ENCODE data around the gene TGIF1. TPM values are rescaled to one million over a fixed set of nuclear protein-coding genes. Genes with fewer than 3 reads are reported as not detected.
A peak's percentile ranks its signal among the peaks of the same experiment; 100 is the strongest.

The TGIF1 gene
- total and polyA plus RNA-seq, 8 donors, result 12.8 to 40.7 (median 18.3) TPM

DNA sequence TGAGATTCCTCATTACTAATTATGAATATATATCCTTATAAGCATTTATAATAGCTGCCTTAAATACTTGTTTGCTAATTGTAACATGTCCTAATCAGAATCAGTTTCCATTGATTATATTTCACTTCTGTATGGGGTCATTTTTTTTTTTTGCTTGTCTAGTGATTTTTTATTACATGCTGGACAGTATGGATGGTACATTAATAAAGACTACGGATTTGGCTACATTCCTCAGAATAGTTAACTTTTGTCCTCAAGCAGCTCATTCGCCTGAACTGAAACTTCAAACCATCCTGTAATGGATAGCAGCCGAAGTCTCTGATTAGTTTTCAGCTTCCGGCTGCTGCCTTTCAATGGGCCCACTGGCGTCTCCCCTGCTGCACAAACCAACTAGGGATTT lies 11.7 kb downstream of the TGIF1 start:
- H3K4me3 ChIP-seq, result no peak overlapping the region
- no peak overlapping the region for H3K27ac ChIP-seq
- intact Hi-C loops (cut with DNase I), result no loop called here
- H3K27me3 ChIP-seq, result no peaks in the 10 kb centered on the region
- WGBS, 2 donors, result 97 to 98% methylated on average over 5 of the region's 5 CpGs
- no peak for ATAC-seq
- no peaks in the 10 kb centered on the region for H3K9me3 ChIP-seq
- peaks cover 0 to 17% (median 16%) of the 10 kb centered on the region in 3 donors for H3K4me1 ChIP-seq
- no peak for DNase-seq
- no peak for FAIRE-seq
- peaks cover 4 to 24% (median 8%) of the 10 kb centered on the region in 3 donors for H3K36me3 ChIP-seq
- TF ChIP-seq, protein P1, sequence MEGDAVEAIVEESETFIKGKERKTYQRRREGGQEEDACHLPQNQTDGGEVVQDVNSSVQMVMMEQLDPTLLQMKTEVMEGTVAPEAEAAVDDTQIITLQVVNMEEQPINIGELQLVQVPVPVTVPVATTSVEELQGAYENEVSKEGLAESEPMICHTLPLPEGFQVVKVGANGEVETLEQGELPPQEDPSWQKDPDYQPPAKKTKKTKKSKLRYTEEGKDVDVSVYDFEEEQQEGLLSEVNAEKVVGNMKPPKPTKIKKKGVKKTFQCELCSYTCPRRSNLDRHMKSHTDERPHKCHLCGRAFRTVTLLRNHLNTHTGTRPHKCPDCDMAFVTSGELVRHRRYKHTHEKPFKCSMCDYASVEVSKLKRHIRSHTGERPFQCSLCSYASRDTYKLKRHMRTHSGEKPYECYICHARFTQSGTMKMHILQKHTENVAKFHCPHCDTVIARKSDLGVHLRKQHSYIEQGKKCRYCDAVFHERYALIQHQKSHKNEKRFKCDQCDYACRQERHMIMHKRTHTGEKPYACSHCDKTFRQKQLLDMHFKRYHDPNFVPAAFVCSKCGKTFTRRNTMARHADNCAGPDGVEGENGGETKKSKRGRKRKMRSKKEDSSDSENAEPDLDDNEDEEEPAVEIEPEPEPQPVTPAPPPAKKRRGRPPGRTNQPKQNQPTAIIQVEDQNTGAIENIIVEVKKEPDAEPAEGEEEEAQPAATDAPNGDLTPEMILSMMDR (IDR thresholded peaks at IDR 0.05), result no peak

DNA sequence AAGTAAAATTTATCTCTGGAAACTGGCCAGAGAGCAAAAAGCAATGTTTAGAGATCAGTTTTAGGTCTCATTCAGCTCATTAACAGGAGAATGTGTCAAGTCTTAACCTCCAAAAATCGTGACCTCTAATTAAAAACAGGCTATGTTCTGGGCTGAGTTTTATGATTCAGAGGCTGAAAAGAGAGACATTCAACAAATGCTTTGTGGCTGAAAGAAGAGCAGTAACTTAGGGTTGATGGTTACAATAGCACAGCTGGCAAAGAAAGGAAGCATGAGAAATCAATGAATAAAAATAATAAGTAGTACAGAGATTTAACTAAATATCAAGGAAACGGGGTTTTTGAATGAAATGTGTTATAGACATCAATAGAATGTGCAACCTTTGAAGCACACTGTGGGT lies 13.1 kb downstream of the TGIF1 start:
- no peak overlapping the region for H3K4me3 ChIP-seq
- intact Hi-C loops (cut with DNase I), result no loop called here
- WGBS, 2 donors, result 65% methylated on average over 2 of the region's 2 CpGs
- no peaks in the 10 kb centered on the region for H3K27me3 ChIP-seq
- peaks cover 0 to 14% (median 4%) of the 10 kb centered on the region in 3 donors for H3K36me3 ChIP-seq
- TF ChIP-seq, protein P1 (IDR thresholded peaks at IDR 0.05), result no peak
- H3K4me1 ChIP-seq, result peaks cover 0 to 9% (median 4%) of the 10 kb centered on the region in 3 donors
- no peaks in the 10 kb centered on the region for H3K9me3 ChIP-seq
- FAIRE-seq (no peak), DNase-seq (no peak), ATAC-seq (no peak)
- H3K27ac ChIP-seq, result no peak overlapping the region

DNA sequence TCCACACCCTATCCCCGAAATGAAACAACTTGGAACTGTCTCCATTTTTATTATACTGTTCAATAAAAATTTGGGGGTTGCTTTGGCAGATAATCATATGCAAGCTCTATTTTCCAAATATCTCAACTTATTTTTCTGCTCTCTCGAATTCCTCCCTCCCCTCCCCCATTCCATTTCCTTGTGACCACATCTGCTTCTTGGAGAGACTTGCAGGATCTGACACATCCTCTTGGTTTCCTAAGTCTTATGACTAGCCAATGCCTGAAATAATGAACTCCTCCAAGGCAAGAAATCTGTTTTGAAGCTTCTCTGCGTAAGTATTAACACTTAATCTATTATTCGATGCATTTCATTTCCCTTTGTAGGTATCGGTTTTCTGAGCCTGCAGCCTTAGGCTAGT lies 16.1 kb downstream of the TGIF1 start:
- FAIRE-seq (no peak), DNase-seq (no peak), ATAC-seq (peak in 2 of 4 donors; percentile 42 to 64)
- 76 to 78% methylated on average over 5 of the region's 5 CpGs for WGBS, 2 donors
- Histone ChIP-seq H3K27me3 (no peaks in the 10 kb centered on the region), H3K4me1 (no peaks in the 10 kb centered on the region), H3K4me3 (no peak overlapping the region), H3K27ac (no peak overlapping the region), H3K9me3 (no peaks in the 10 kb centered on the region), H3K36me3 (no peaks in the 10 kb centered on the region)
- intact Hi-C loops (cut with DNase I), result no loop called here
- TF ChIP-seq, protein P1 (IDR thresholded peaks at IDR 0.05), result no peak

DNA sequence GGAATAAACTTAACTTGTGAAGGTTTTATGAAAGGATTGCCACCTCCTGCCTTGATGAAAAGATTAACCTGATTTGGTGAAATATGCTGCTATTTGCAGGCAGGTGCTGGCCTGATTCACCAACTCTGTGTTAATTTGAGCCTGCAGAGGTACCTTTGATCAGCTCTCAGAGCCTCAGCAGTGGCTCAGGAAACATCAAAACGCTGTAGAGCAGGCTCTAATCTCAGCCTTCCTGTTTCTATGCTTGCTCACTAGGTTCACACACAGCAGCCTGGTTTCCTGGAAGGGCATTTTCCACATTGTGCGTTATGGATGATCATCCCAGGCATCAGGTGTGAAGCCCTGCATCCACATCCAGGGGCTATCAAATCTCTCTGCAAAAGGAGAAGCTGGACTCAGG lies 16.9 kb downstream of the TGIF1 start:
- intact Hi-C loops (cut with DNase I), result no loop called here
- FAIRE-seq (no peak), ATAC-seq (peak in 1 of 4 donors; percentile 51)

DNA sequence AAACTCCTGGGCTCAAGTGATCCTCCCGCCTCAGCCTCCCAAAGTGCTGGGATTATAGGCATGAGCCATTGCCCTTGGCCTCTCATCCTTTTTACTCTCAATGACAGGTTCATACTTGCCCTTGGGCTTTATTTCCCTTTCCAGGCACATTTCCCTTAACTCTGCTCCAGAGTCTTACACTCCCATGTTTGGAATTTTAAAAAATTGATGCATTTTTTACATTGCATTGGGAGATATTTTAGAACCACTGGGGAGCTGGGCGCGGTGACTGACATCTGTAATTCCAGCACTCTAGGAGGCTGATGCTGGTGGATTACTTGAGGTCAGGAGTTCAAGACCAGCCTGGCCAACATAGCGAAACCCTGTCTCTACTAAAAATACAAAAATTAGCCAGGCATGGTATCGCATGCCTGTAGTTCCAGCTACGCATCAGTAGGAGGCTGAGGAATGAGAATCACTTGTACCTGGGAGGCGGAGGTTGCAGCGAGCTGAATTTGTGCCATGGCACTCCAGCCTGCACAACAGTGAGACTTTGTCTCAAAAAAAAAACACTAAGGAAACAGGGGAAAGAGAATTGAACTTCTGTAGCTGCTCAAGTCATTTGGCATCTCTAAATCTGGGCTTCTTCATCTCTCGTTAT lies 18.2 kb downstream of the TGIF1 start:
- no peak for FAIRE-seq

More for the DNA sequence above, 16.9 kb downstream of the TGIF1 start:
- H3K27me3 ChIP-seq, result no peaks in the 10 kb centered on the region
- TF ChIP-seq, protein P1 (IDR thresholded peaks at IDR 0.05), result no peak
- no peaks in the 10 kb centered on the region for H3K4me1 ChIP-seq
- 40 to 44% methylated on average over 2 of the region's 2 CpGs for WGBS, 2 donors
- no peaks in the 10 kb centered on the region for H3K9me3 ChIP-seq
- no peak overlapping the region for H3K4me3 ChIP-seq
- no peaks in the 10 kb centered on the region for H3K36me3 ChIP-seq
- H3K27ac ChIP-seq, result no peak overlapping the region
- no peak for DNase-seq

More for the DNA sequence above, 18.2 kb downstream of the TGIF1 start:
- no peaks in the 10 kb centered on the region for H3K27me3 ChIP-seq
- H3K36me3 ChIP-seq, result no peaks in the 10 kb centered on the region
- TF ChIP-seq, protein P1 (IDR thresholded peaks at IDR 0.05), result no peak
- H3K4me1 ChIP-seq, result no peaks in the 10 kb centered on the region
- H3K9me3 ChIP-seq, result no peaks in the 10 kb centered on the region
- intact Hi-C loops (cut with DNase I), result no loop called here
- no peak for DNase-seq
- 95 to 99% methylated on average over 9 of the region's 9 CpGs for WGBS, 2 donors
- no peak for ATAC-seq
- no peak overlapping the region for H3K4me3 ChIP-seq
- H3K27ac ChIP-seq, result no peak overlapping the region

Data from pancreas (tissue), 10 donors.